ENCODE measurements around the gene PUS7. TPM values are rescaled to one million over a fixed set of nuclear protein-coding genes. Genes with fewer than 3 reads are reported as not detected.
"Not testable (repeated sequence)": the region's sequence is repeated elsewhere in the genome, so short reads cannot be mapped to it uniquely, and the experiment has no call there.

PUS7 gene
- polyA plus RNA-seq, 1 of the 3 experiments (the other 2 are of a cell fraction): 18.8 TPM

DNA sequence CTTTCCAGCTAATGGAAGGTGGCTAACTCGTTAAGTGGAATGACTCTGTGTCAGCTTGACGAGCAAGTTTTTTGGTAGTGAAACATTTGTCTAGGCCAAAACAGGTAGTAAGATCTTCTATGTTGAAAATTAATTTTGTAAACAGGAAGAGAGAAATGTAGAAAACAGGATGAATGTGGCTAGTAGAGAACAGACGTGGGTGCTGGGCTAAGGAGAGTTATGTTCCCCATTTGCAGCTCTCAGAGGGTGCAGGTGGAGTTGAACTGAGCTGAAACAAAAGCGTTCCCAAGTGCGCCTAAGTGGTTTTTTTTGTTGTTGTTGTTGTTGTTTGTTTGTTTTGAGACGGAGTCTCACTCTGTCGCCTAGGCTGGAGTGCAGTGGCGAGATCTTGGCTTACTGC, 73.9 kb downstream of the PUS7 start:
- H2AFZ ChIP-seq (ENCODE audit: low read depth): no peak overlapping the region
- no peaks in the 10 kb centered on the region for H3K9me2 ChIP-seq
- H3K27me3 ChIP-seq (ENCODE audit: insufficient read depth): no peaks in the 10 kb centered on the region
- no peak overlapping the region for H3K4me2 ChIP-seq
- POLR2A ChIA-PET: no interaction called here
- no peaks in the 10 kb centered on the region for H3K9me3 ChIP-seq
- H3K4me3 ChIP-seq (ENCODE audit: low read depth in 2 of 2, low read length in 1 of 2): no peak overlapping the region
- no peak for TF ChIP-seq POLR2AphosphoS5 (IDR thresholded peaks at IDR 0.05; ENCODE audit: low read depth, low read length)
- TF ChIP-seq GABPA (IDR thresholded peaks at IDR 0.05; ENCODE audit: low read depth): no peak
- no peak for TF ChIP-seq TAF1 (IDR thresholded peaks at IDR 0.05; ENCODE audit: borderline replicate concordance, low read depth, low read length)
- no peak for TF ChIP-seq GATA2 (CRISPR knock-in tag; IDR thresholded peaks at IDR 0.05)
- TF ChIP-seq RFX5 (IDR thresholded peaks at IDR 0.05; ENCODE audit: low read length): no peak
- TF ChIP-seq ELF1 (IDR thresholded peaks at IDR 0.05): no peak
- TF ChIP-seq FOXM1 (IDR thresholded peaks at IDR 0.05; ENCODE audit: low read depth): no peak
- no peak for TF ChIP-seq EZH2phosphoT487 (IDR thresholded peaks at IDR 0.05; ENCODE audit: borderline replicate concordance, low read depth)
- TF ChIP-seq, protein P1, sequence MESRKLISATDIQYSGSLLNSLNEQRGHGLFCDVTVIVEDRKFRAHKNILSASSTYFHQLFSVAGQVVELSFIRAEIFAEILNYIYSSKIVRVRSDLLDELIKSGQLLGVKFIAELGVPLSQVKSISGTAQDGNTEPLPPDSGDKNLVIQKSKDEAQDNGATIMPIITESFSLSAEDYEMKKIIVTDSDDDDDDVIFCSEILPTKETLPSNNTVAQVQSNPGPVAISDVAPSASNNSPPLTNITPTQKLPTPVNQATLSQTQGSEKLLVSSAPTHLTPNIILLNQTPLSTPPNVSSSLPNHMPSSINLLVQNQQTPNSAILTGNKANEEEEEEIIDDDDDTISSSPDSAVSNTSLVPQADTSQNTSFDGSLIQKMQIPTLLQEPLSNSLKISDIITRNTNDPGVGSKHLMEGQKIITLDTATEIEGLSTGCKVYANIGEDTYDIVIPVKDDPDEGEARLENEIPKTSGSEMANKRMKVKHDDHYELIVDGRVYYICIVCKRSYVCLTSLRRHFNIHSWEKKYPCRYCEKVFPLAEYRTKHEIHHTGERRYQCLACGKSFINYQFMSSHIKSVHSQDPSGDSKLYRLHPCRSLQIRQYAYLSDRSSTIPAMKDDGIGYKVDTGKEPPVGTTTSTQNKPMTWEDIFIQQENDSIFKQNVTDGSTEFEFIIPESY (IDR thresholded peaks at IDR 0.05; ENCODE audit: borderline replicate concordance, low read depth): no peak
- no peak for TF ChIP-seq RXRA (IDR thresholded peaks at IDR 0.05; ENCODE audit: borderline replicate concordance, low read depth)
- no peak for TF ChIP-seq RAD21 (IDR thresholded peaks at IDR 0.05; ENCODE audit: low read length)
- H3K9ac ChIP-seq: no peak overlapping the region
- no peaks in the 10 kb centered on the region for H3K79me2 ChIP-seq (ENCODE audit: insufficient read depth)
- no peaks in the 10 kb centered on the region for H3K36me3 ChIP-seq (replicated peaks in 1 of 2; ENCODE audit: control insufficient read depth in 1 of 2, insufficient read depth in 2 of 2, low read length in 1 of 2)
- WGBS (ENCODE audit: low lambda C conversion rate): 95% methylated on average over 8 of the region's 8 CpGs
- H3K4me1 ChIP-seq (ENCODE audit: control insufficient read depth in 1 of 2, insufficient read depth in 2 of 2, low read depth in 1 of 2, low read length in 1 of 2): no peaks in the 10 kb centered on the region
- CTCF ChIA-PET: interaction anchor here (0.7 to 1.0 kb wide), 2 partner anchors 12 to 84 kb away, joined by 3 read pairs; no protein-coding TSS in a partner anchor
- peaks cover 6% of the 10 kb centered on the region for H3F3A ChIP-seq (replicated peaks; ENCODE audit: insufficient read depth)
- DNase-seq: no peak
- H3K27ac ChIP-seq (ENCODE audit: low read depth in 2 of 2, low read length in 1 of 2): no peak overlapping the region
- H4K20me1 ChIP-seq (ENCODE audit: insufficient read depth): no peaks in the 10 kb centered on the region

DNA sequence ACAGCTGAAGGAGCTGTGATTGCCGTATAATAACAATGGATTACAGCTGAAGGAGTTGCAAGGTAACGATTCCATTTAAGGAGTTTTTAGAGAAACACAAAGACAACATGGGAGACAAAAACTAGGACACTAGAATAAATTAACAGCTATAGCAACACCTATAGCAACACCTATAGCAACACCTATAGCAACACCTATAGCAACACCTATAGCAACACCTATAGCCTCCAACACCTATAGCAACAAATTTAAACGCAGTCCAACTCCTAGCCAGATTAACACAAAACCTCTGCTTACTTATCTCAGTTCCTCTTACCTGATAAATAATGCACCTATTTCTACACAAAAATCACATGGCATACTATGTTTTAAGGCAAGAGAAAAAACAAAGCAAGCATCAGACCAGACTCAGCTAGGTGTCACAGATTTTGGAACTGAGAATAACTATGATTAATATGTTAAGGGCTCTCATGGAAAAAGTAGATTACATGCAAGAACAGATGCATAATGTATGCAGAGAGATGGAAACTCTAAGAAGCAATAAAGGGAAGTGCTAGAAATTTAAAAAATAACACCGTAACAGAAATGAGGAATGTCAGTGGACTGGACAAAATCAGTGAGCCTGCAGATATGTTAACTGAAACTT, 77.6 kb downstream of the PUS7 start:
- H3F3A ChIP-seq (replicated peaks; ENCODE audit: insufficient read depth): peaks cover 13% of the 10 kb centered on the region
- no peaks in the 10 kb centered on the region for H3K36me3 ChIP-seq (replicated peaks in 1 of 2; ENCODE audit: control insufficient read depth in 1 of 2, insufficient read depth in 2 of 2, low read length in 1 of 2)
- H3K79me2 ChIP-seq (ENCODE audit: insufficient read depth): no peaks in the 10 kb centered on the region
- peaks cover 0 to 4% of the 10 kb centered on the region in 2 experiments; a peak in 1 of 4 replicates for H3K4me1 ChIP-seq (ENCODE audit: control insufficient read depth in 1 of 2, insufficient read depth in 2 of 2, low read depth in 1 of 2, low read length in 1 of 2)
- H4K20me1 ChIP-seq (ENCODE audit: insufficient read depth): no peaks in the 10 kb centered on the region
- no peak overlapping the region for H2AFZ ChIP-seq (ENCODE audit: low read depth)
- 86% methylated on average over 4 of the region's 4 CpGs for WGBS (ENCODE audit: low lambda C conversion rate)
- H3K4me3 ChIP-seq (ENCODE audit: low read depth in 2 of 2, low read length in 1 of 2): no peak overlapping the region
- H3K9me3 ChIP-seq: no peaks in the 10 kb centered on the region
- H3K27me3 ChIP-seq (ENCODE audit: insufficient read depth): no peaks in the 10 kb centered on the region
- H3K9me2 ChIP-seq: no peaks in the 10 kb centered on the region
- no peak overlapping the region for H3K4me2 ChIP-seq
- CTCF ChIA-PET: interaction anchor here (0.7 to 4.2 kb wide), 3 partner anchors 10 to 45 kb away, joined by 3 to 25 read pairs (median 3); no protein-coding TSS in a partner anchor
- TF ChIP-seq, protein P1 (IDR thresholded peaks at IDR 0.05; ENCODE audit: borderline replicate concordance, low read depth): no peak
- TF ChIP-seq, protein P2, sequence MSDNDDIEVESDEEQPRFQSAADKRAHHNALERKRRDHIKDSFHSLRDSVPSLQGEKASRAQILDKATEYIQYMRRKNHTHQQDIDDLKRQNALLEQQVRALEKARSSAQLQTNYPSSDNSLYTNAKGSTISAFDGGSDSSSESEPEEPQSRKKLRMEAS (IDR thresholded peaks at IDR 0.05; ENCODE audit: low read depth): no peak
- no peak for TF ChIP-seq MXI1 (IDR thresholded peaks at IDR 0.05; ENCODE audit: low read depth, low read length)
- TF ChIP-seq FOXM1 (IDR thresholded peaks at IDR 0.05; ENCODE audit: low read depth): no peak
- TF ChIP-seq TEAD4 (IDR thresholded peaks at IDR 0.05; ENCODE audit: borderline replicate concordance, insufficient read depth): no peak
- TF ChIP-seq EZH2phosphoT487 (IDR thresholded peaks at IDR 0.05; ENCODE audit: borderline replicate concordance, low read depth): no peak
- TF ChIP-seq ELF1 (IDR thresholded peaks at IDR 0.05): no peak
- TF ChIP-seq, protein P3, sequence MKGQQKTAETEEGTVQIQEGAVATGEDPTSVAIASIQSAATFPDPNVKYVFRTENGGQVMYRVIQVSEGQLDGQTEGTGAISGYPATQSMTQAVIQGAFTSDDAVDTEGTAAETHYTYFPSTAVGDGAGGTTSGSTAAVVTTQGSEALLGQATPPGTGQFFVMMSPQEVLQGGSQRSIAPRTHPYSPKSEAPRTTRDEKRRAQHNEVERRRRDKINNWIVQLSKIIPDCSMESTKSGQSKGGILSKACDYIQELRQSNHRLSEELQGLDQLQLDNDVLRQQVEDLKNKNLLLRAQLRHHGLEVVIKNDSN (IDR thresholded peaks at IDR 0.05; ENCODE audit: borderline replicate concordance, low read depth): no peak
- no peak for TF ChIP-seq GATA2 (CRISPR knock-in tag; IDR thresholded peaks at IDR 0.05)
- no peak for TF ChIP-seq NRF1 (IDR thresholded peaks at IDR 0.05; ENCODE audit: low read depth, low read length)
- no peak for TF ChIP-seq CHD2 (IDR thresholded peaks at IDR 0.05; ENCODE audit: low read length, partially characterized antibody)
- DNase-seq: no peak
- no peak overlapping the region for H3K9ac ChIP-seq
- no peak overlapping the region for H3K27ac ChIP-seq (ENCODE audit: low read depth in 2 of 2, low read length in 1 of 2)
- POLR2A ChIA-PET: no interaction called here

DNA sequence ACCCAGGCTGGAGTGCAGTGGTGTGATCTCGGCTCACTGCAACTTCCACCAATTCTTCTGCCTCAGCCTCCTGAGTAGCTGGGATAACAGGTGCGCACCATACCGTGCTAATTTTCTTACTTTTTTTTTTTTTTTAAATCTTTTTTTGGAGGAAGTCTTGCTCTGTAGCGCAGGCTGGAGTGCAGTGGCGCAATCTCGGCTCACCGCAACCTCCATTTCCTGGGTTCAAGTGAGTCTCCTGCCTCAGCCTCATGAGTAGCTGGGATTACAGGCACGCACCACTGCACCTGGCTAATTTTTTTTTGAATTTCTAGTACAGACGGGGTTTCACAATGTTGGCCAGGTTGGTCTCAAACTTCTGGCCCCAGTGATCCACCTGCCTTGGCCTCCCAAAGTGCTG, 79.9 kb downstream of the PUS7 start:
- H2AFZ ChIP-seq (ENCODE audit: low read depth); H3K9me3 ChIP-seq; H3K4me1 ChIP-seq (ENCODE audit: control insufficient read depth in 1 of 2, insufficient read depth in 2 of 2, low read depth in 1 of 2, low read length in 1 of 2); H3K36me3 ChIP-seq (replicated peaks in 1 of 2; ENCODE audit: control insufficient read depth in 1 of 2, insufficient read depth in 2 of 2, low read length in 1 of 2); H3K4me2 ChIP-seq; H4K20me1 ChIP-seq (ENCODE audit: insufficient read depth); H3K27ac ChIP-seq (ENCODE audit: low read depth in 2 of 2, low read length in 1 of 2); H3K9me2 ChIP-seq; H3K9ac ChIP-seq; H3K79me2 ChIP-seq (ENCODE audit: insufficient read depth); DNase-seq; H3K4me3 ChIP-seq (ENCODE audit: low read depth in 2 of 2, low read length in 1 of 2); POLR2A ChIA-PET; H3K27me3 ChIP-seq (ENCODE audit: insufficient read depth): not testable (repeated sequence)
- peaks cover 17% of the 10 kb centered on the region for H3F3A ChIP-seq (replicated peaks; ENCODE audit: insufficient read depth)
- CTCF ChIA-PET: interaction anchor here (1.1 to 4.2 kb wide), 2 partner anchors 12 to 149 kb away, joined by 3 to 25 read pairs; no protein-coding TSS in a partner anchor
- 96% methylated on average over 9 of the region's 9 CpGs for WGBS (ENCODE audit: low lambda C conversion rate)
